ENCODE measurements around the gene SYNJ2.

DNA sequence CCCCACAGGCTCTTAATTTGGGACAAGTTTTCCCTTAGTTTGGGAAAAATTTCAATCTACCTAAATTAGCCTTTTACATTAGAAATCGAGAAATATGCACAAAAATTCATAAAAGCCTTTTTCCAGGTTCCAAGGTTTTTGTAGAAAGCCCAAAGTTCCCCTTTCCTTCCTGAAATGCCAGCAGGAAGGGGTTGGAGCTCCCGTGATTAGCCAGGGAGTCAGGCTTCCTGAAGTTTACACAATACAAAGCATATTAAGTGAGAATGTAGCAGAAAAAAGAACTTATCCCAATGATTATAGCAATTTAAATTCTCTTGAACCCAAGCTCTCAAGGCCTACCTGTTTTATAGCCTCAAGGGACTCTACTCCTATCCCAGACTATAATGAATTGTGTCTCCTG is 39.1 kb downstream of the SYNJ2 start:
- TF ChIP-seq SUZ12 (IDR thresholded peaks at IDR 0.05; ENCODE audit: extremely low read depth, insufficient read depth, insufficient read length) (no peak), YY1 (IDR thresholded peaks at IDR 0.05; ENCODE audit: insufficient read depth, insufficient read length) (no peak), ZNF274 (IDR thresholded peaks at IDR 0.05; ENCODE audit: low read depth, low read length) (no peak)

Data from NT2/D1 (cell line).